HG03280 (cell line): ENCODE results near the gene C5orf47.

Experiments
- ATAC-seq: cut with Tn5 transposase; IDR thresholded peaks from one replicate; pipeline ENCODE4 v1.9.1; 2021; ENCODE audit warnings: mild to moderate bottlenecking, moderate library complexity; ENCODE audit not compliant: unreplicated experiment

The C5orf47 gene

DNA sequence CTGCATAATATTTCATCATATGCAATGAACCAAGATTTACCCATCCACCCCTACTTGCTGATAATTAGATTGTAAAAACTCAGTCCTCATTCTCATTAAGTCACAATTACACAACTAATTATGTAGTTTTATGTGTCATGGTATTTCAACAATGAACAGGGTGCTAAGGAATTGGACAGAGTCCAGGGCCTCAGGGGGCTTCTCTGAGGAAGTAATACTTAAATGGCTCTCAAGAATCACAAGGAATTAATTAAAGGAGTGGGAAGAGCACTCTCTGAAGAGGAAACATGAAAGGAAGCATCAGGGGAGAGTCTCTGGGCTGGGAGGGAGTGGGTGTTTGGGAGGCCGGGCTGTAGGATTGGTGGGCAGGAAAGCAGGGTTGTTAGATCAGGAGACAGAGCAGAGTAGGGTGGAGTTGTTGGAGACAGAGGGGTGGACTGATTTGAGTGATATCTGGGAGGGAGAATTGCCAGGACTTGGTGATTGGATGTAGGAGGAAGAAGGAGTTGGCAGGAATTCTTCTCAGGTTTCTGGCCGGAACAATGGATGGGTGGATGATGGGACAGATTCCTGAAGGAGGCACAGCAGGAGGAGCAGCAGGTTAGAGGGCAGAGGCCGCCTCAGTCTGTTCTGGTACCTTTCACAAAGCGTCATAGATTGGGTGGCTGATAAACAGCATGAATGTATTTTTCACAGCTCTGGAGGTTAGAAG, 33.6 kb downstream of the C5orf47 start:
- ATAC-seq = no peak

DNA sequence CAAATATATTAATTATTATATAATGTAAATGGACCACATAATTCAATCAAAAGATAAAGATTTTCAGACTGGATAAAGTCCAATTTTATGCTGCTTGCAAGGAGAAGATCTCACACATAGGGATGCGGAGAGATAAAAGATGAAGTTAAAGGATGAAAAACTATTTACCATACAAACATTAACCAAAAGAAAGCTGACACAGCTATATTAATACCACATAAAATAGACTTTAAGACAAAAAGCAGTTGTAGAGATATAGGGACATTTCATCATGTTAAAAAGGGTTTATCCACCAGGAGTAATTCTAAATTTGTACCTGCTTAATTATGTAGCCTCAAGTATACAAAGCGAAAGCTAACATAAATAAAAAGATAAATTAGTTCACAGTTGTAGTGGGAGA, 41.3 kb downstream of the C5orf47 start:
- ATAC-seq = no peak

DNA sequence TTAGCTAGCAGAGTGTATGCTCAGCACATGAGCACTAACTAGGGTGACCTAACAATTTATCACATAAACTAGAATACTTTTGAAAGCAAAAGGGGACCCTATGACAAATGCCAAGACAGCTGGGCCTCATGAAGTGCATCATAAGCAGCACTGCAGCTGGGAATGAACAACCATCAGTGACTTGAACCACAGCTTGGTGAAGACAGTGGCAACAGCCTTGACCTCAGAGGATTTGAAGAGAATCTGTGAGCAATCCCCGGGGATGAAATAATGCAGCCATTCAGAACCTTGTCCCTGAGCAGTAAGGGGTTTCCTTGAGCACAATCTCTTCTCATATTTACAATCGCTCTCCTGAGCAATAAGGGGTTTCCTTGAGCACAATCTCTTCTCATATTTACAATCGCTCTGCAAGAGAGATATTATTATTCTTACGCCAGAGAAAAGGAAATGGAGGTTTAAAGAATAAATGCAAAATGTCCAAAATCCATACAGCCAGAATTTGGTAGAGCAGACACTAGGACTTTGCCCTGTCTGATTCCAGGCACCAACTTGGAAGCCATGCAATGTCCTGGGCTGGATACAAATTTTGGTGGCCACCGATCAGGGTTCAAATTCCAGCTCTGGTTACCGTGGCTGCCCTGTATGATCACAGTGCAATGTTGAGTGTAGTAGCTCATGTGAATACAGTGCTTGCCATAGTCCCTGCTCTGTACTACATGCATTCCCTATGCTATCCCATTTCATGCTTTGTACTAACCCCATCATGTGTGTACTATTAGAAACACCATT, 55.7 kb downstream of the C5orf47 start:
- no peak for ATAC-seq

DNA sequence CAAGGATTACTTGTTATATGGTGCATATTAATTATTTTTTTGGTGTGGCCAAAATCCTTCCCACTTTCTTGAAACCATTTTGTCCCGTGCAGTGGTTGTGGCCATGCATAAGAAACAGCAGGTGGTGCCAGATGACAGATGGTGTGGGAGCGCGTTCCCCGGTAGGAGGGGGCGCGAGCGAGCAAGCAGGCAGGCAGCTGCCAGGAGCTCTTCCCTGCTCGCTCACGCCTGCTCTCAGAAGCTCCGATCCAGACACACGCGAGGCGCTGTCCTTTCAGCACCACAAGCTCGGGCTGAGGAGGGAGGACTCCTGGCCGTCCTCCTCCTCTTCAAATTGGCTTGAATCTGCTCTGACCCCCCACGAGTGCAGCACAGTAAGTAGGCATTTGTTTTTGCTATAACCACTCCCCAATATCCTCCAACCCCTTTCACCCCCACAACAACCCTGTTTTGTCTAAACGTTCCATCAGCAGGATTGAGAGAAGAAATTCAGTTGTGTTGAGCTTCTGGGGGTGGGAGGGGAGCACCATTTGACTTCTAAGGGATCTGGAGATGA, 56.6 kb downstream of the C5orf47 start, which contains the start of gene NSG2:
TSS of gene NSG2 (plus strand) at position 237 of the 556 bp plus-strand sequence. CDS start 1,050 bp downstream, outside the sequence.
- peak; percentile 85 for ATAC-seq

DNA sequence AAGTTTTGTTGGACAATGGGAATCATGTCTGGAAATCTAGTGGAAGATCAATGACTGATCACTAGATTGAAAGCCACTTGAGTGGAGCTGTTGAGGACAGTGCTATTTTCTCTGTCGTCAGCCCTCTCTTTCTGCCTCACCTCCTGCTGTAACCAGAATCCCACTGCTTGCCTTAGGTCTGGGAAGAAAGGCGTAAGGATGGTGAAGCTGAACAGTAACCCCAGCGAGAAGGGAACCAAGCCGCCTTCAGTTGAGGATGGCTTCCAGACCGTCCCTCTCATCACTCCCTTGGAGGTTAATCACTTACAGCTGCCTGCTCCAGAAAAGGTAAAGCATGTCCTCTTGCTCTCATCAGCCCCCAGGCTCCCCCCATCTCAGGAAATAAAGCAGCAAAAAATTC, 57.6 kb downstream of the C5orf47 start:
- ATAC-seq = no peak

DNA sequence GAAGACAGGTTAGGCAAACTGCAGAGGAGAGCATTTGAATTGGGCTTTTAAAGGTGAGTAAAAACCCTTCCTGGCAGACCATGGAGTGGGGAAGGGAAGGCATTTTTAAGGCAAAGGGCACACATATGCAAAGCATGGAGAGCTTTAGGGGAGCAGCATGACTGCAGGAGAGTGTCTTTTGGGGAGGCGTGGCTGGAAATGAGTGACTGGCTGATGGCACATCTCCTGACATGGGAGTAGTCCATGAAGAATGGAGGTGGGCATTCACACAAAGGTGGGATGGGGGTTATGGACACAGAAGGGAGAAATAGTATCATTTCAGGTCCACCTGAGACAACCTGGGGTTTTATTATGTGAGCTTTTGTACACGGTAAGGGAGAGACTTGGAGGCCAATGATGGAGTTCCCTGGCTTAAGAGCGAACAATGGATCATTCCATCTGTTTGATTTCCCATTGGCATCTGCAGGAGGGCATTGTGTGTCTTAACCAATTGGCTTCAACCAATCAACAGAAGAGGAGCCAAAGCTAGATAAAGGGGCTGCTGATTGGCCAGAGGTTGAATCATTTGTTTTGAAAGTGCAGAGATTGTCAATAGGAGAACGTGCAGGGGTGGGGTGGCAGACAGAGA, 58.6 kb downstream of the C5orf47 start:
- ATAC-seq = no peak

DNA sequence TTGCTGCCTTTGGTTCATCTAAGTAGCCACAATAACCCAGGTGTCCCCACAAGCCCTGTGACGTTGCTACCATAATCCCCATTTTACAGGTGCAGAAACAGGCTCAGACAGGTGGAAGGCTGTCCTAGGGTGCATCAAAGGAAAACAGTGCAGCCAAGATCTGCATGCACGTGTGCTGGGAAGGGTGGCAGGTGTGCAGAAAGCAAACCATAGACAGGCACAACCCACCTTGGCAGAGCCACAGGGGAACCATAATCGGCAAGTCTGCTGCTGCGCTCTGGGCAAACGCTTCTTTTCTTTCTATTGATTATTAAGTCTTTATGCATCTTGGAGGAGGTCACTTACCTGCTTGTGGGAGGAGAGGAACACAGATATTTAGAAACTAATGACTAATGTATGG, 63.7 kb downstream of the C5orf47 start:
- no peak for ATAC-seq

DNA sequence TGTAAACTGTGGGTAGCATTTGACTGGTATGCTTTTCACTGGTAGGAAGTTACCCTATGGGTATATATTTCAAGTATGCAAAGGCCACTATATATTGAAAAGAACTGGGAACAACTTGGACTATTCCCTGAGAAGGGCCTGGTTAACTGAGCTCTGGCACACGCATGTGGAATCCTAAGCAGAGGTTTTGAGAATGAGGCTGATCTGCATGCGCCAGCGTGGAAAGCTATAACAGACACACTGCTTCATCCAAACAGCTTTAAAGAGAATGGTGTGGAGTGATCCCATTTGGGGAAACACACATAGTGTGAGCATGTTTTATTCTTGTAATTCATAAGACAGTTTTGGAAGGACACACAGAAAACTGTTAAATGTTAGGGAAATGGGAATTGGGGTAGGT, 64.9 kb downstream of the C5orf47 start:
- no peak for ATAC-seq
